ENCODE measurements around the gene ALDH3B2.
"Not testable (repeated sequence)": the region's sequence is repeated elsewhere in the genome, so short reads cannot be mapped to it uniquely, and the experiment has no call there.

ALDH3B2 gene

DNA sequence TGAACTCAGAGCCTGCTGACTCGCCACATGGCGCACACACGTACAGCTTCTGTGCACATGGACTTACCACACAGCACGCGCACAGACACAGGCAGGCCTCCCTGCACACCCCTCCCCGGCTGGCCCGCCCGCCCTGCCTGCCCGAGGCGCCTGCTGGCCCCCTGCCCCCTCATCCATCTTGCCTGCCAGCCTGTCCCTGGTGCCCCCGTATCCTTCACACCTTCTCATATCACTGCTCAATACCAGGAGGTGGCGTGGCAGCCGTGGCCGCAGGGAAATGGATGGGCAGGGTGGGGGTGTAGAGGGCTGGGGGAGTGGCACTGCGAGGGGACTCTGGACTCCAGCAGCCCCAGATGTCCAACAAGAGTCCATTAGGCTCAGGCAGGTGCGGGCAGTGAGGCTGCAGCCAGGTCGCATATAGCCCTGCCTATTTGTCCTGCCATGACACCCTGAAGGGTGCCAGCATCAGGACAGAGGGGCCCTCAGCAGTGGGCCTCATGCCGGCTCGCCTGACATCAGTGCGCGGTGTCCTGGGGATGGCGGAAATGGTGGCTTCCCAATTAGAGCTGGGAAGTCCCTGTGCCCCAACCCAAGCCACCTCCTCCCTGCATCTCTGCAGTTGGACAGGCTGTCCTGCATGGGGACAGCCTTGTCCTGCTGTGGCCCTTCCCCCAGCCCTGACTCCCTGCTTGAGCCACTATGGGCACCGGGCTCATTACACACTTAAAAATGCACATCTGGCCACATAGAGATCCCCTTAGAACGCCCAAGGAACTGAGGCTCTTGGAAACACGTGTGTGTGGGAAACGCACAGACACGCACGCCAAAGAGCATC, 32.9 kb downstream of the ALDH3B2 start:
- DNase-seq, result no peak

DNA sequence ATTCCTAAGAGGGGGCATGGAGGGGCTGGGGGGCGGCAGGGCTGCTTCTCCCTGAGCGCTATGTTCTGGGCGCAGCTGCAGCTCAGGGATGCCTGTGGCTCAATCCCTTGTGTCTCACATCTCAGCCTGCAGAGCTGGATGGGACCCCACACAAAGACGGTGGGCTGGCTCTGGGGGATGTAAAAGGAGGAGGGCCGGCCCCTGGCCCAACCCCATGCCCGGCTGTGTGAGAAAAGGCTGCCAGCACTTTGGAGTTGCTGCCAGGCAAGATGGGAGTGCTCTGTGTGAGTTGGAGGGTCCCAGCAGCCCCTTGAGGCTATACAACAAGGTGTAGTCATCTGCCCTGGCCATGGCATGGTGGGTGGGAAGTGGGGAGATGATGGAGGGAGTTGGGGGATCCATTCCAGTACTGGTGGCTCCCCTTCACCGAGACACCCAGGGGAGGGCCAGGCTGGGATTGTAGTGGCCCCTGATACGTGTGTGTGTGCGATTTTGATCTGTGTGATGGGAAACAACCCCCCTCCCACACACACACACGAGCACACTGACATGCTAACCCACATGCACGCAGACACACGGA, 33.6 kb downstream of the ALDH3B2 start:
- DNase-seq, result no peak

DNA sequence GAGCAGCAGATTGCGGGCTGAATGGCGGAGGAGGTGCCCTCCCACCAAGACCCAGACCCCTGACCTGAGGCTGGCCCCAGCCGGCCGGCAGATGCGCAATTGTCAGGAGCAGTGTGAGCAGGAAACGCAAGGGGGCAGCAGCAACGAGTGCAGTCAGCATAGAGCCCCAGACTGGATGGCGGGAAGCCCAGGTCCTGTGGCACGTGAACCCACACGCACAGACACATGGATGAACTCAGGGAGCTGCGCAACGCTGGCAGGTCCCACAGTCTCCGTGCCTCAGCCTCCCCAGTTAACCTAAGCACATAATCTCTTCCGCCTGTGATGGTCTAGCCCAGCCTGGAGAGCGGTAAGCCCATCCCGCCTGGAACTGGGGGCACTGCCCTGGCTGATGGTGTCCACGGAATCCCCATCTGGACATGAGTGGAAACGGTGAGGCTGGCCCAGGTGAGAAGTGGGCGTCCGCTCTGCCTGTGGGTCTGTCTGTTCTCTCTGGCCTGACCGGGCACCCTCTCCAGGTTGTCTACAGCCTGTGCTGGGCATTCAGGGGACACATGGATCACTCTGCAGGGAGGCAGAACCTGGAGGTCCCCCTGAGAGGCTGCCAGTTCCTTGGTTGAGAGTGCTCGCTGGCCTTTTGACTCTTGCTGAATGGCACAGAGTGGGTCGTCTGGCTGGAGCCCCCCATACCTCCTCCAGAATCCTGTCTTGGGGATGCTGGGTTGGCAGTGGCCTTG, 34.2 kb downstream of the ALDH3B2 start:
- peak in 7 of 14 donors; percentile 17 to 49 (median 39) for DNase-seq

DNA sequence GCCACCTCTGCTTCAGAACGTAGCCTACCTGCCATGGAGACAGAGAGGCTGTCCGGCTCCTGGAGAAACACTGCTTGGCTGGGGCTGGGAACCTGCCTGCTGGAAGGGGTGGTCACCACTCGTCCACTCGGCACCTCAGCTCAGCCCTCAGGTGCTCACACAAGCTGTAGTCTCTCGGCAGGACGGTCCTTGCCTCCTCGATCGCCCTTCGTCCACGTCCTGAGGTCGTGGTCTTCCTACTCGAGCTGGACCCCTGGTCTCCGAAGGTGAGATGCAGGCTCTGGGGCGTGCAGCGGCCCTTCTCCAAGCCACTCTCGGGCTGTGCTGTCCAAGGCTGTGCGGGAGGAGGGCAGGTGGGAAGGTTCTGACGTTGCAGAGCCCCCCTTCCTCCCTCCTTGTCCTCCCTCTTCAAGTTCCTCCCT, 35.0 kb downstream of the ALDH3B2 start, which contains the start of gene TBX10:
Gene TBX10 (minus strand): TSS at position 326 of the 422 bp plus-strand sequence. CDS start 291 bp downstream, at position 35.
- DNase-seq, result no peak

DNA sequence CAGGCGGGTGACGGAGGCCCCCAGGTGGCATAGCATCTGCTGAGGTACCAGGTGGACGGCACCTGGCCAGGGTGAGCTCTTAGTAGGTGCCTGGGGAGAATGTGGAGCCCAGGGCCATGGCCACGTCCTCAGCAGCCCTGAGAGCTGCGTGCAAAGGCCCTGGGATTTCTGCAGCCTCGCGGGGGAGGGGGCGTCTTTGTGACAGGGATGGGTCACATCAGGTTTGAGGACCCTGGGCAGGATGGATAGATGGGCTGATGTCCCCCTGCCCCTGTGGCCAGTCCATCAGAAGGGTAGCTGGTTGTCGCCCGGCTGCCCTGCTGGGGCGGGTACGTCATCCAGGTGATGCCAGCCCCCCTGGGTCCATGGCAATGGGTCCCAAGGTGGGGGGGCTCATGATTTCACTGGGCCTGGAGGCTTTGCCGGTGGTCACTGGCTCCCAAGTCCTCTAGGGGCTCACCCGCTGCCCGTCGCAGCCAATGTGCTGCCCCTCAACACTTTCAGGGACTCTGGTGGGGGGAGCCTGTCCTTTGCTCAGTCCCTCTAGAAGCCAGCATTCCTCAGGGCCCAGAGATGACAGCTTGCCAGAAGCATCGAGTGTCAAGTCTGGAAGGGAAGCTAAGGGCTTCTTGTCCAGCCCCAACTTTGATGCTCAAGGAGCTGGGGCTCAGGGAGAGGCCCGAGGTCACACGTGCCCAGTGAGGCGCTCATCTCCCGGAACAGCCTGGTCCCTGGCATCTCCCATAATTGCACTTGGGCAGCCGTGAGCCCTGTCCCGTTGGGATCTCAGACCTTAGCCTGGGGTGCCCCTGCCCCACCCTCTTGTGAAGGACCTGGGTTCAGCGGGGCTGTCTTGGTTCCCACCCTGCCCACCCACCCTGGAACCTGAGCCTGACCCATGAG, 35.6 kb downstream of the ALDH3B2 start:
- DNase-seq, result no peak

DNA sequence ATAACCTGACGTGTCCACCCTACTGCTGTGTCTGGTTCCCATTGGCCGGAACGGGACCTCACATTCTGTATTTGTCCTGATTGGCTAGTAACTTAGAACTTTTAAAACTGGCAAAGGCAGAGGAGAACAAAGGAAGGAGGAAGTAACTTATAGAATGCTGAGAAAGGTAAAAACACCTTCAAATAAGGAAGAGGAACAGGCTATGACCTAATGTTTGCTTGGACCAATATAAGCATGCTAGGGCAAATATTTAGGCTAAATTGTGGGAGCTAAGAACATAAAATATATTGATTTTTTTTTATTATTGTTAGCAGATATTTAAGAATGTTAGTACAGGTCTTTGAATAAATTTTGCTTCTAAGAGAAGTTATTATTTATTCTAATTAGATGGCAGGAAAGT, 37.0 kb downstream of the ALDH3B2 start:
- not testable (repeated sequence) for DNase-seq

DNA sequence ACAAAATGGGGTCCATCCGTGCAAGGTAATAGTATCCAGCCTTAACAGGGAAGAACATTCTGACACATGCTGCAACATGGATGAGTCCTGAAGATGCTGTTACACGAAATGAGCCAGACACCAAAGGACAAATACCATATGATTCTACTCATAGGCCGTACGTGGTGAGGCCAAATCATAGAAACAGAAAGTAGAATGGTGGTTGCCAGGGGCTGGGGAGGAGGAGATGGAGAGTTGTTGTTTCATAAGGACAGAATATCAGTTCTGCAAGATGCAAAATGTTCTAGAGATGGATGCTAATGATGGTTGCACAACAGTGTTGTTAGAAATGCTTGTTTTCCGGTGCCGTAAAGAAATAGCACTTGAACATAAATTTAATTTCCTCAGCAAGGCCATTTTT, 37.5 kb downstream of the ALDH3B2 start:
- no peak for DNase-seq

DNA sequence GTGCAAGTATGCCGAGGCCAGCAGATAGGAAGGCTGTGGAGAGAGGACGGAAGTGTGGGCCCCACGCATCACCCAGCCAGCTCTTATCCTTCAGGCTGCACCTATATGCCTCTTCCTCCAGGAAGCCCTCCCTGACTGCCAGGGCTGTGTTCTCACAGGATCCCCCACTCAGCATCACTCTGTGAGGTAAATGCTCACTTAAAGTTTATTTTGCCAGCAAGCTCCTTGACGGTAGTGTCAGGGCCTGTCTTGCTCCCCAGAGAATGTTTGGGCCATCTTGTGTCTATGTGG, 39.2 kb downstream of the ALDH3B2 start:
- no peak for DNase-seq

DNA sequence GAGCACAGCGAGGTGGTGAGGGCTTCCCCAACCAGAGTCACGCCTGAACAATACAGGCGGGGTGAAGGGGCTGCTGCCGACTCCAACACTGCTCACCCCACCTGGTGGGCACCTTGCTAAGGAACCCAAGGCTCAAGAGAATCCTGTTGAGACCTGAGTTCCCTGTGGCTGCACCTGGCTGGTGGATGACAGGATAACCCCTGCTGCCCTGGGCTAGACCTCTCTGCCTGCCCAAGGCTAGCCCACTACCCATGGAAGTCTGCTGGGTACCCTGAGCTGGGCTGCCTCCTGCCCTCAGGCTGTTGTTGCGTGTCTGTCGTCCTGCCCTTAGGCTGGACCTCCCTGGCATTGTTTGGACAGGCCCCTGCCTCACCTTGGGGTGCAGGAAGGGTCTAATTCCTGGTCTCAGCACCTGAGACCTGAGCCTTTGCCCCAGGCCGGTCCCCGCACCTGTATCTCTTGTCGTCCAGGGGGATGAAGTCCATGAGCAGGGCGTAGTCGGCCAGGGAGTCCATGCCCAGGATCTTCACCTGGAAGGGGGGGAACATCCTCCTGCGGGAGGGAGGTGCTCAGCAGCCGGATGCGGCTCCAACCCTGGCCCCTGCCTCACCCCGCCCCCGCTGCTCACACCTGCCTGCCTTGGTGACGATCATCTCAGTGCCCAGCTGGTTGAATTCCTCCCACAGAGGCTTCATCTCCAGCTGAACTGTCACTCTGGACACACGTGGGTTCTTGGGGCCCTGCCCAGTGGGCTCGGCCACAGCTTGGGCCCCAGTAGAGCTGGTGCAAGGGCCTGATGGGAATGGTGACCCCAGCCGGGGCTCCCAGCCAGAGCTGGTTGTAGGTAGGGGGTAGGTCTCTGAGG, 39.8 kb downstream of the ALDH3B2 start:
- no peak for DNase-seq

DNA sequence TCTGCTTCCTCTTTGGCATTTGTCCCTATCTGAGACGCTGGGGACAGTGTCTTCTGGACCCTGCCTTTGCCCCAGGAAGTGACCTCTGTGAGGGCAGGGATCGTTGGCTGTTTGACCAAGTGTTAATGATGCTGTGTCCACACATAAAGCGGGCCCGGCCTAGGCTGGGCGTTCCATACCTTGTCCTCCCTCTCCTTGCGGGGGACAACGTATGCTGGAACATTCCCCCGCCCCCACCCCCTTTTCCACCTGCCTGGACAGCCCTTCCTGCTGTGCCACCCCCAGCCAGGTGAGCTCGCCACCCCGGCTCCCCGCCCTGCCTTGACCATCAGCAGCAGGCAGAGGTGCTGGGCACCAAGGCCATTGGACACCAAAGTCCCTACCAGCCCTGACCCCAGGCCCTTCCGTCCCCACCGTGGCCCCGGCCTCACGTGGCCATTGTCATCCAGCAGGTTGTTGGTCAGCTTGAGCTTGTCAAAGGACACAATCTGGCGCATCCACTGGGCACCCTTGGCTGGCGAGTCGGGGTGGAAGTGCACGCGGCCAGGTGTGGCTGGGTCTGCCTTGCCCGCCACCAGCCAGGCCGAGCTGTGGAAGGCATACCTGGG, 40.6 kb downstream of the ALDH3B2 start:
- DNase-seq, result no peak

DNA sequence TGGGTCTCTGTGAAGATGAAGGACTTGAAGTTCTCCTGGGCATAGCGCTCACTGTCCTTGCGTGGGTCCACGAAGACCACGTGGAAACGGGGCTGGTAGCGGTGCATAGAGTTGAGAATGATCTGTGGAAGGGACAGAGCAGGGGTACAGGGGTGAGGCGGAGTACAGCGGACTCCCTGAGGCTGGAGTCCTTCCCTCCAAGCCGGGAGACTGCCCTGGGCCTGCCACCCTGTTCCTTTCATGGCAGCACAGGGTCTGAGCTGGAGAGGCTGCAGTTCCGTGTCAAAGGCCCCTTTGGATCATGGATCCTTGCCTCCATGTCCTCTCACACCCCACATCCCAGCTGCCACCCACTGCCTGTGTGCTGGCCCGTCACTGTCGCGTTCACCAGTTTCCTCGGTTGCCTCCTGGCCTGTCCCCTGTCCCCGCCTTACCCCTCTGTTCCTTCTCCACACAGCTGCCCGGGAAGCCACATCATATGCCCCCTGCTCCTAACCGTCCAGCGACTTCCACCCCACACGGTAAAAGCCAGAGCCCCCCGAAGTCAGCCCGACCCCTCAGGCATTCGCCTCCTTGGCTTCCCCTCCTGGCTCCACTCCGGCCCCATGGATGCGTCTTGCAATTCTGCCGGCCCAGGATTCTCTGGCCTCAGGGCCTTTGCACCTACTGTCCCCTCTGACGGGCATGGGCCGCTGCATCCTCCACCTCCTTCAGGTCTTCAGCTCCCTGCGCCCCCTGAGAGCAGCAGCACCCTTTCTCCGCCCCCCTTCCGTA, 41.3 kb downstream of the ALDH3B2 start:
- no peak for DNase-seq

DNA sequence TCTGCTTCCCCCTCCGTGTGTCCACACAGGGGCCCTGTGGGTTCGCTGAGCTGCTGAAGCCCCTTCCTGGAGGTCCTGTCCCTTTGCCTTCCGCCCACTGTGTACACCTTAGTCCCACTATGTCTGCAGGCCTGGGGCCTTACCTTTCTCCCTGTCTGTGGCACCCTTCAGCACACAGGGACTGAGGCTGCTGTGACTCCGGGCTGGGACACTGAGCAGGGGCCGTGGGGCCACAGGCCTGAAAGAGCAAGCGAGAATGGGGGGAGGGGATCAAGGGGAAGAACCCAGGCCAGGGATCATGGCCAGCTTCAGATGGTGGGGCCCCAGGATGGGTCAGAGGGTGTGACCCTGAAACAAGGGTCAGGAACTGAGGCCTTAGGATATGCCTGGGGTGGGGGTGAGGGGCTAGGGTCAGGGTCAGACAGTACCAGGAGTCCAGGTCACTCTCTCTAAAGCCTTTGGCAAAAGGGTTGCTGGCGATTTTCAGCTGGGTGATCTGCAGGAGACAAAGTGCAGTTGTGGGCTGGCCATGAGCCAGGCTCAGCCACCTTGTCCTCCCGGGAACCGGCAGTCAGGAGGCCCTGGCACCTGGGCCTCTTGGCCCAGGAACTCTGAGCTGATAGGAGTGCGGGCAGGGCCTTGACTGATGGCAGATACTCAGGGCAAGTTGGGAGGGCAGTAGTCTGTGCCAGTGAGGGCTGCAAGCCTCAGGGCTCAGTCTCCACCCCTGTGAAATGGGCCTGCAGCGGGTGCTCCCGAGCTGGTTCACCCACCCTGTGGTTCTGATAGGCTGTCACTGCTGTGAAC, 42.0 kb downstream of the ALDH3B2 start:
- no peak for DNase-seq

DNA sequence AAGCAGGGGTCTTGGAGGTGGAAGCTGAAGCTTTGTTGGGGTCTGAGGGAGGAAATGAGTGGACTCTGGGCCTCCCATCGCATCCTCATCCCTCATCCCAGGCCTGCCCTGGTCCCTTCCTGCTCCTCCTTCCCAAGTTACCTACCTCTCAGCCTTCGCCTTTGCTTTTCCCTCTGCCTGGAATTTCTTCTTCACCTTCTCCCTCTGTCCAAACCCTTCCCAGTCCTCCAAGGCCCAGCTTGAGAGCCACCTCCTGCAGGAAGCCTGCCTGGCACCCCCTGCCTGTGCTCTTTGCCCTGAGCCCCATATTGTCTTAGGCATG, 42.6 kb downstream of the ALDH3B2 start:
- no peak for DNase-seq

DNA sequence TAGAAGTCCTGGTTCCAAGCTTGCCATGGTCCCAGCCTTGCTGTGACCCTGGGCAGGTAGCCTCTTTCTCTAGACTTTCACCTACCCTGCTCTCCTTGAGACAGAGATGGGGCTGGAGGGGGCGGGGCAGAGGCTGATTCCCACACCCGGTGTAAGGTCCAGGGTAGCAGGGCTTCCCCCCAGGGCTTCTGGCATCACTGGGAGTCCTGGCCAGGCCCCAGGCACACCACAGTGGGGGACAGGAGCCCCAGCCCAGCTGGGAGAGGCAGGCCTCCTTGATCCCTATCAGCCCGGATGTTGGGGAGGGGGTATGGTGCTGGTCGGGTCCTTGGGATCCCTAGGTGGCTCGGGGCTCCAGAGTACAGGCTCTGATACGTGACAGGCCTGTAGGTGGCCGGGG, 43.0 kb downstream of the ALDH3B2 start:
- no peak for DNase-seq

DNA sequence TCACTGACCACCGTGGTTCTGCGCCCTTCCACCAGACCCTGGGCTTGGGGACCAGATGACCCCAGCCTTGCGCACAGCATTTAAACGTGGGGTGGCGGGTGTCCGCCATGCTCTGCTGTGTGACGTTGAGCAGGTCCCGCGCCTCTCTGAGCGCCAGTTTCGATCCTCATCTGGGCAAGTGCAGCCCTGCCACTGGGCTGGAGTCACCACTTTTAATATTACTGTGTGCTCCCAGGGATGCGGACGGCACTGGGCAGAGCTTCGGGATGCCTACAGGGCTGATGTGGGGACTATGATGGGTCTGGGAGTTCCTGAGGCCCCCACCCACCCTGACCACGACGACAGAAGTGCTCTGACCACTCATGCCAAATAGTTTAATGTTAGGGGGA, 43.5 kb downstream of the ALDH3B2 start:
- no peak for DNase-seq

DNA sequence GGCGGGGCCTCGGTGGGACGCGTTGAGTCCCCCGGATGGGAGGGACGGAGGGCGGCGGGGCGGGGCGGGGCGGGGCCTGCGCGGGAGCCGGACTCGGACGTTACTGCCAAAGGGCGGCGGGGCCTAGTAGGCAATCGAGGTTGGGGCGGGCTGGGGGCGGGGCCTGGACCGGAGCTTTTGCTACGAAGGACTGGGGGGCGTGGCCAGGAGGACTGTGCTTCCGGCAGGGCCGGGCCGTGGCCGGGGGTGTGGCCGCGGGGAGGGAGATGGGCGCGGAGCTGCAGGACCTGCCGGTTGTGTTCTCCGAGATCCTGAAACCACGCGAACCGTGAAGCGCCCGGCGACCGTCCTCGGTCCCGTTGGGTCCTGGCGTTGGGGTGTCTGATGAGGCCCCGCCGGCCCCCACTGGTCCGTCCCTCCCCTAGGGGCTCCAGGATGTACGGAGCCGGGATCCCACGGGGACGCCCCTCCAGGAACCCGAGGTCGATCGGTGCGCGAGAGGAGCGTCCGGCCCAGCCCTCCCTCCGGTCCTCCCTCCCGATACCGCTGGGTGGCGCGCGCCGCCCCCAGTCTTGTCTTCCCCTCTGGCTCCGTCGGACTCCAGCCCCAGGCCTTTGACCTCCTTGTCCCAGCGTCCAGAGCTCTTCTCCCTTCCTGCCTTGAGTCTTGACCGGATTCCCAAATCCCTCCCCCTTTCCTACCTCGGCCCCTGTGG, 44.0 kb downstream of the ALDH3B2 start:
- DNase-seq, result peak; percentile 65 to 98 (median 95)

DNA sequence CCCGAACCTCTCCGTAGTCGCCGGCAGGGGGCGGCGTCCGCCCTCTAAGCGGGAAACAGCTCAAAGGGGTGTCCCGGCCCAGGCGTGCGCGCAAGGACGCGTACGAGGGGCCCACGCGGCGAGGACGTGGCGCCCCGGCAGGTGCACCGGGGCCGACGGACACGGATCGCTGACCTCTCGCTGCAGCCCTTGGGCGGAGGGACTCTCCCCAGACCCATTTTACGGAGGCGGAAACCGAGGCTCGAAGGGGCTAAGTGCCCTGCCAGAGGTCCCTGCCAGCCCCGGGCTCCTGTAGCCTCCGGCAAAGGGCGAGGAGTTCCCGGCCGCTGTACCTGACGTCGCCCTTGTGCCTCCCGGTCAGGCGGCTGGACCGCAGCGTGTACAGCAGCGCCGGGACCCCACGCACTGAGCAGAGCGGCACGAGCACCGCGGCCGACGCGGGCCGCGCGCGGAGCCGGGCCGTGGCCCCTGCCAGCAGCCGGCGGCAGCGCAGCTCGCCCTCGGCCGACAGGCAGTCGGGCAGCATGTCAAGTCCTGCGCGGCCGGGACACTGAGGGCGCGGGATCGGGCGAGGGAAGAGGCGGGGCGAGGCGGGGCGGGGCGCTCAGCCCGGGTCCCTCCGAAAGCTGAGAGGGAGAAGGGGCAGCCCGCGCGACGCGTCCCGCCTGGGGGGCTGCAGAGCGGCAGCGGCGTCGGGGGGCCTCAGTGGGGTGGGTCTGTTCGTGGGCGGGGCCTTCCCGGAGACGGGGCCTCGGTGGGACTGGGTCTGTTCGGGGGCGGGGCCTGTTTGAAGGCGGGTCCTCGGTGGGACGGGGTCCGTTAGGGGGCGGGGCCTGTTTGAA, 44.8 kb downstream of the ALDH3B2 start, which contains the start of gene NUDT8:
Gene NUDT8 (minus strand): TSS at position 552 of the 842 bp plus-strand sequence. CDS start 26 bp downstream, at position 526.
- DNase-seq, result peak in 10 of 14 donors; percentile 41 to 80 (median 65)
